Measurements from ENCODE around the gene SLFN12L. TPM values are rescaled to one million over a fixed set of nuclear protein-coding genes. Genes with fewer than 3 reads are reported as not detected.

The SLFN12L gene
- total and polyA plus RNA-seq, 10 of the 15 experiments (the other 5 are each of a cell fraction or from before 2014, with no cell fraction given) = 1.0 to 21.3 (median 9.4) TPM

- no peak for TF ChIP-seq CTCF (IDR thresholded peaks at IDR 0.05 in 2 of 3, conservative IDR thresholded peaks at IDR 0.05 in 1 of 3; ENCODE audit: control insufficient read depth in 2 of 3, extremely low read depth in 1 of 3, insufficient read depth in 1 of 3, low read depth in 3 of 3, low read length in 3 of 3)
- no peak for TF ChIP-seq BCL11A (IDR thresholded peaks at IDR 0.05; ENCODE audit: low read depth, low read length)
- TF ChIP-seq ZNF384 (IDR thresholded peaks at IDR 0.05; ENCODE audit: borderline replicate concordance, low read depth, low read length) = no peak
- TF ChIP-seq IKZF1 (conservative IDR thresholded peaks at IDR 0.05) = peak; percentile 85
- TF ChIP-seq KDM1A (IDR thresholded peaks at IDR 0.05; ENCODE audit: borderline replicate concordance) = no peak
- no peak for TF ChIP-seq MYC (IDR thresholded peaks at IDR 0.05; ENCODE audit: insufficient read depth, insufficient read length, insufficient replicate concordance, low read length, severe bottlenecking)
- no peak for TF ChIP-seq GABPA (IDR thresholded peaks at IDR 0.05; ENCODE audit: low read depth)
- TF ChIP-seq IRF5 (IDR thresholded peaks at IDR 0.05; ENCODE audit: borderline replicate concordance) = peak; percentile 82; the same call in 1 of the 2 replicates
- no peak for TF ChIP-seq MEF2B (IDR thresholded peaks at IDR 0.05; ENCODE audit: partially characterized antibody, poor library complexity, severe bottlenecking)
- no peak for TF ChIP-seq WRNIP1 (IDR thresholded peaks at IDR 0.05; ENCODE audit: borderline replicate concordance, low read depth, low read length)
- TF ChIP-seq SMARCA5 (IDR thresholded peaks at IDR 0.05) = no peak
- no peak for TF ChIP-seq E2F4 (IDR thresholded peaks at IDR 0.05; ENCODE audit: low read depth, low read length)
- TF ChIP-seq PAX8 (IDR thresholded peaks at IDR 0.05) = no peak
- no peak for TF ChIP-seq KAT2A (conservative IDR thresholded peaks at IDR 0.05; ENCODE audit: control insufficient read depth, low read depth, low read length)
- no peak for TF ChIP-seq ZBTB40 (IDR thresholded peaks at IDR 0.05; ENCODE audit: borderline replicate concordance)
- peak; percentile 88 for TF ChIP-seq MTA2 (IDR thresholded peaks at IDR 0.05; ENCODE audit: low read depth)
- no peak for TF ChIP-seq NFXL1 (IDR thresholded peaks at IDR 0.05; ENCODE audit: borderline replicate concordance)
- no peak for TF ChIP-seq CEBPZ (IDR thresholded peaks at IDR 0.05; ENCODE audit: low read depth, low read length)
Observed at GRCh38 chr17:35449371-35449931, 88.0 kb downstream of the SLFN12L start (continued).

Measured in GM12878 (cell line).